Keratinocyte (primary cell): Measurements from ENCODE around the gene SMAD3. TPM values are rescaled to one million over a fixed set of nuclear protein-coding genes. Genes with fewer than 3 reads are reported as not detected.
A peak's percentile ranks its signal among the peaks of the same experiment; 100 is the strongest.

ENCODE experiments used
- DNase-seq: peaks from one replicate; pipeline ENCODE4 v3.0.0-alpha.2; 2011; ENCODE audit warnings: low read depth, missing footprints, low spot score
- FAIRE-seq: peaks from 2 replicates; lab custom pipeline; 2011; peaks lifted over from hg19 to GRCh38; lab: Jason Lieb, UNC
- H2AFZ ChIP-seq: 2 replicates; pipeline ENCODE4 v1.6.0; 2012; ENCODE audit warnings: low read length, control low read depth, inconsistent platforms; ENCODE audit not compliant: control insufficient read depth
- H3K27ac ChIP-seq: 2 replicates; pipeline ENCODE4 v1.5.1; 2011; ENCODE audit warnings: low read length; ENCODE audit not compliant: control insufficient read depth, insufficient read depth
- H3K27me3 ChIP-seq: 3 replicates; pipeline ENCODE4 v1.6.0; 2011; ENCODE audit warnings: low read length; ENCODE audit not compliant: control insufficient read depth, insufficient read depth; ENCODE audit errors: extremely low read depth
- H3K36me3 ChIP-seq, 2 experiments: 2 replicates in 1 of 2; 3 replicates in 1 of 2; pipeline ENCODE4 v1.5.1; 2011; ENCODE audit warnings: low read length in 2 of 2, mild to moderate bottlenecking in 1 of 2; ENCODE audit not compliant: control insufficient read depth in 2 of 2, insufficient read depth in 2 of 2; ENCODE audit errors: extremely low read depth in 1 of 2
- H3K4me1 ChIP-seq: 3 replicates; pipeline ENCODE4 v1.5.1; 2011; ENCODE audit warnings: low read length; ENCODE audit not compliant: control insufficient read depth, insufficient read depth; ENCODE audit errors: extremely low read depth
- H3K4me2 ChIP-seq: 3 replicates; pipeline ENCODE4 v1.6.0; 2011; ENCODE audit warnings: low read depth, low read length; ENCODE audit not compliant: control insufficient read depth, insufficient read depth; ENCODE audit errors: extremely low read depth
- H3K4me3 ChIP-seq, 3 experiments: fragments of 200-600 bp in 1 of 3; sonication (generic) in 1 of 3; 2 replicates in 2 of 3; 3 replicates in 1 of 3; pipeline ENCODE4 v1.5.1; 2011 to 2016; ENCODE audit warnings: low read length in 3 of 3, mild to moderate bottlenecking in 3 of 3, control low read depth in 2 of 3, inconsistent platforms in 1 of 3, low read depth in 1 of 3, mixed read lengths in 1 of 3, mixed run types in 1 of 3, moderate library complexity in 1 of 3; ENCODE audit not compliant: control insufficient read depth in 2 of 3, insufficient read depth in 2 of 3; ENCODE audit errors: extremely low read depth in 1 of 3
- H3K79me2 ChIP-seq: 2 replicates; pipeline ENCODE4 v1.6.0; 2012; ENCODE audit warnings: low read length; ENCODE audit not compliant: control insufficient read depth, insufficient read depth
- H3K9ac ChIP-seq: 3 replicates; pipeline ENCODE4 v1.6.0; 2011; ENCODE audit warnings: low read length; ENCODE audit not compliant: control insufficient read depth, insufficient read depth; ENCODE audit errors: extremely low read depth
- H3K9me1 ChIP-seq: 3 replicates; pipeline ENCODE4 v1.6.0; 2011; ENCODE audit warnings: low read length; ENCODE audit not compliant: control insufficient read depth, insufficient read depth; ENCODE audit errors: extremely low read depth
- H3K9me3 ChIP-seq: 2 replicates; pipeline ENCODE4 v1.5.1; 2012; ENCODE audit warnings: low read depth, low read length; ENCODE audit not compliant: control insufficient read depth
- H4K20me1 ChIP-seq: 3 replicates; pipeline ENCODE4 v1.6.0; 2011; ENCODE audit warnings: low read length; ENCODE audit not compliant: control insufficient read depth, insufficient read depth; ENCODE audit errors: extremely low read depth
- EZH2 ChIP-seq: IDR thresholded peaks from one replicate; pipeline ENCODE4 v1.6.1; 2012; ENCODE audit warnings: inconsistent platforms, mild to moderate bottlenecking, low read length, moderate library complexity
- dilution Hi-C: fragments of 300-500 bp; cut with MboI; formaldehyde crosslinking; loops from one replicate; pipeline ENCODE4 v1.7.0; 2020; ENCODE audit warnings: low sequenced_read_pairs; ENCODE audit not compliant: extremely low pct_ligation_motif_present
- polyA plus RNA-seq, 5 experiments: library from polyadenylated mRNA; depleted of rRNA in 3 of 5; stranded (reverse) in 3 of 5; stranded (forward) in 1 of 5; unstranded in 1 of 5; fragments of >200 nt; gene quantifications; 1 replicate in 1 of 5; 2 replicates in 3 of 5; 3 replicates in 1 of 5; pipeline versions ENCODE4 v1.2.1 to v1.2.3, GENCODE V29; 2011 to 2012; ENCODE audit warnings: missing spikeins in 2 of 5, low read depth in 1 of 5, low replicate concordance in 1 of 5
- TF ChIP-seq, protein P1 (sequence below), 3 experiments: IDR thresholded peaks in 1 of 3; conservative IDR thresholded peaks in 1 of 3; optimal IDR thresholded peaks in 1 of 3; 2 replicates in 2 of 3; 3 replicates in 1 of 3; pipeline versions ENCODE3 to v1.5.1; 2011; ENCODE audit warnings: low read length in 3 of 3, mild to moderate bottlenecking in 3 of 3, moderate library complexity in 2 of 3, control low read depth in 1 of 3, inconsistent platforms in 1 of 3; ENCODE audit not compliant: insufficient read depth in 2 of 3; ENCODE audit errors: extremely low read depth in 1 of 3

Gene SMAD3
- polyA plus RNA-seq, 1 donor (not counting 4 experiments of a cell fraction or from before 2014, with no cell fraction given), result 33.7 TPM

DNA sequence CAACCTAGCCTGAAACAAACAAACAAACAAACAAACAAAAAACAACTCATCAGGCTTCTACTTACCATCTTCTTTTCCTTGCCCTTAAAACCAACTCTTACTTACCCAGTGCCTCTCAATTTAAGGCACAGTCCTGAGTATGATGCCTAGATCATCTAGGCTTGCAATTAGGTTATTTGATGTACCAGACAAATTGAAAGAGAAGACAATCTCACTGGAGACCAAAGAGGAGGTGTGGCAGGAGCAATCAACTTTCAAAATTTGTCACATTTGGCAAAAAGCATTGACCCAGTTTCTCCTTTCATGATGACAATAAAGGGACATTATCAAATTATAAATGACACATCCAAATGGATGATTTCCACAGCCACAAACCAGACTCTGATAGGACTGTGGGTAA is 153.0 kb downstream of the SMAD3 start:
- Histone ChIP-seq H4K20me1 (no peaks in the 10 kb centered on the region), H3K9me3 (no peaks in the 10 kb centered on the region), H3K4me3 (no peak overlapping the region), H3K27me3 (no peaks in the 10 kb centered on the region), H3K9ac (no peak overlapping the region), H3K4me1 (peaks cover 10% of the 10 kb centered on the region), H3K27ac (no peak overlapping the region), H3K36me3 (peaks cover 3 to 14% of the 10 kb centered on the region in 2 experiments), H3K9me1 (no peaks in the 10 kb centered on the region), H2AFZ (no peak overlapping the region), H3K4me2 (no peak overlapping the region), H3K79me2 (peaks cover 8% of the 10 kb centered on the region)
- DNase-seq (no peak), FAIRE-seq (peak; percentile 13)
- dilution Hi-C loops, result no loop called here
- TF ChIP-seq, protein P1, sequence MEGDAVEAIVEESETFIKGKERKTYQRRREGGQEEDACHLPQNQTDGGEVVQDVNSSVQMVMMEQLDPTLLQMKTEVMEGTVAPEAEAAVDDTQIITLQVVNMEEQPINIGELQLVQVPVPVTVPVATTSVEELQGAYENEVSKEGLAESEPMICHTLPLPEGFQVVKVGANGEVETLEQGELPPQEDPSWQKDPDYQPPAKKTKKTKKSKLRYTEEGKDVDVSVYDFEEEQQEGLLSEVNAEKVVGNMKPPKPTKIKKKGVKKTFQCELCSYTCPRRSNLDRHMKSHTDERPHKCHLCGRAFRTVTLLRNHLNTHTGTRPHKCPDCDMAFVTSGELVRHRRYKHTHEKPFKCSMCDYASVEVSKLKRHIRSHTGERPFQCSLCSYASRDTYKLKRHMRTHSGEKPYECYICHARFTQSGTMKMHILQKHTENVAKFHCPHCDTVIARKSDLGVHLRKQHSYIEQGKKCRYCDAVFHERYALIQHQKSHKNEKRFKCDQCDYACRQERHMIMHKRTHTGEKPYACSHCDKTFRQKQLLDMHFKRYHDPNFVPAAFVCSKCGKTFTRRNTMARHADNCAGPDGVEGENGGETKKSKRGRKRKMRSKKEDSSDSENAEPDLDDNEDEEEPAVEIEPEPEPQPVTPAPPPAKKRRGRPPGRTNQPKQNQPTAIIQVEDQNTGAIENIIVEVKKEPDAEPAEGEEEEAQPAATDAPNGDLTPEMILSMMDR (optimal IDR thresholded peaks at IDR 0.05 in 1 of 3, IDR thresholded peaks at IDR 0.05 in 1 of 3, conservative IDR thresholded peaks at IDR 0.05 in 1 of 3; ENCODE audit: extremely low read depth in 1 of 3, insufficient read depth in 2 of 3, low read length in 3 of 3), result no peak
- TF ChIP-seq EZH2, result no peak

DNA sequence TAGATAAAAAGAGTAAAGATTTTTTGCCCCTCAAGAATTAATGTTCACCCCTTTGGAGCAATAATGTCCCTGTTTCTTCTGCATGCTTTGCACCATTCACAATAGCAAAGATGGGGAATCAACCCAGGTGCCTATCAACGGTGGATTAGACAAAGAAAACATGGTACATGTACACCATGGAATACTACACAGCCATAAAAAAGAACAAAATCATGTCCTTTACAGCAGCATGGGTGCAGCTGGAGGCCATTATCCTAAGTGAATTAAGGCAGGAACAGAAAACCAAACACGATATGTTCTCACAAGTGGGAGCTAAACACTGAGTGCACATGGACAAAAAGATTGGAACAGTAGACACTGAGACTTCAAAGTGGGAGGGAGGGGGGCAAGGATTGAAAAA is 153.9 kb downstream of the SMAD3 start:
- Histone ChIP-seq H3K9me3 (no peaks in the 10 kb centered on the region), H3K79me2 (peaks cover 13% of the 10 kb centered on the region), H3K4me1 (peaks cover 18% of the 10 kb centered on the region), H4K20me1 (no peaks in the 10 kb centered on the region), H3K36me3 (peaks cover 4 to 14% of the 10 kb centered on the region in 2 experiments), H3K27ac (no peak overlapping the region), H3K4me2 (no peak overlapping the region), H3K4me3 (no peak overlapping the region), H3K9me1 (peaks cover 3% of the 10 kb centered on the region), H3K9ac (no peak overlapping the region), H3K27me3 (no peaks in the 10 kb centered on the region), H2AFZ (no peak overlapping the region)
- TF ChIP-seq EZH2, result no peak
- TF ChIP-seq, protein P1 (optimal IDR thresholded peaks at IDR 0.05 in 1 of 3, IDR thresholded peaks at IDR 0.05 in 1 of 3, conservative IDR thresholded peaks at IDR 0.05 in 1 of 3; ENCODE audit: extremely low read depth in 1 of 3, insufficient read depth in 2 of 3, low read length in 3 of 3), result no peak
- DNase-seq (no peak), FAIRE-seq (no peak)
- dilution Hi-C loops, result no loop called here
